ENCODE results near the gene CD52.

The CD52 gene

DNA sequence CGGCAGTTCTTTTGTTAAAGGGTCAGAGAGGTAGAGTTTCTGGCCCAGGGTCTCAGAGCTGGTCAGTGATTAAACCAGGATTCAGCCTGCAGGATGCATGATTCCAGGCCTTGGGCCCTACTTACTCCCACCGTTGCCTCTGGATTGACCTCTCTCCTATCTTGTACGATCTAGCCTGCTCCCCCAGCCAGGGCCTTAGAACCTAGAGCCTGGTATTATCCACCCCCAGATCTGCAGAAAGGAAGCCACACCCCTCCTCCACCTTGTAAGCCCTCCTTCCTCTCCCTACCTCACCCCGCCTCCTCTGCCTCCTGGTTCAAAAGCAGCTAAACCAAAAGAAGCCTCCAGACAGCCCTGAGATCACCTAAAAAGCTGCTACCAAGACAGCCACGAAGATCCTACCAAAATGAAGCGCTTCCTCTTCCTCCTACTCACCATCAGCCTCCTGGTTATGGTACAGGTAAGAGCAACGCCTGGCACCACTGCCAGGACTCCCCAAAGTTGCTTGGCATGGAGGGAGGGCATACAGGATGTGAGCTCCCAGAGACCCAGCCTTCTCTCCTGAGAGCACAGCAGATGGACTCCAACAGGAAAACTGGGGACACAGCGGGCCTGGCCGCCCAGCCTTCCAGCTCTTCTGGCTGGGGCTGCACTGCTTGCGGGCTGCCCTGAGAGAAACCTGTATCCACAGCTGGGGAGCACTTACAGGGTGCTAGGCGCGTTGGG is at the start of gene CD52:
Gene CD52 (plus strand): TSS at position 347 of the 726 bp plus-strand sequence. CDS start 60 bp downstream, at position 407.
- peak; percentile 81 for DNase-seq

DNA sequence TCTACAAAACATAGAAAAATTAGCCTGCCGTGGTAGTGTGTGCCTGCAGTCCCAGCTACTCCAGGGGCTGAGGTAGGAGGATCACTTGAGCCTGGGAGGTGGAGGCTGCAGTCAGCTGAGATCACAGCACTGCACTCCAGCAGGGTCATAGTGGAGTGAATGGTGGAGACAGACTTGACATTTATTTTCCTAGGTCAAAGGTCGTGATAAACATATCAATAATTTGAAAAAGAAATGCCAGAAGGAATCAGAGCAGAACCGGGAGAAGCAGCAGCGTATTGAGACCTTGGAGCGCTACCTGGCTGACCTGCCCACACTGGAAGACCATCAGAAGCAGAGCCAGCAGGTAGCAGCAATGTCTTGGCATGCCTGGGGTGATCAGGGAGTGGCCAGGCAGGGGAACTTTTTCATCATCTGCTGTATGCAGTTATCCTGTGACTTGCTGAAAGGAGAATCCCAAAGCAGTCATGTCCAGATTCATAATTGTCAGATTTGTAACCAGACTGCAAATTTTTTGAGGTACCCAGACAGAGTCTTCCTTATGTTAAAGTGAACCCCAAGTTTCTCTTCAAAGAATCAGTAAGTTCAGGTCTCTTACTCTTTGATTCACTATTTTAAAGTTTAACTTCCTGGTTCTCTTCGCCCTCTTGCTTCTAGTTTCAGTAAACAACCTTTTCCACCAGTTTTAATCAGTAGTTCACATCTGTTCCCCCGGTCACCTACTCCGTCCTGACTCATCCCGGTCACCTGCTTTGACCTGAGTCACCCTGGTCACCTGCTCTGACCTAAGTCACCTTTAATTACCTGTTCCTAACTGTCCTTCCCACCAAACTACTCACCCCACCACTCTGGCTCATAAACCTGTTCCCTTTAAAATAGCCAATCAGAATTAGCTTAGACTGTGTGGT is 49.2 kb upstream of the CD52 start:
- DNase-seq, result no peak

- DNase-seq, result no peak
Measured at GRCh38 chr1:26269198-26269550, 48.6 kb upstream of the CD52 start.

DNA sequence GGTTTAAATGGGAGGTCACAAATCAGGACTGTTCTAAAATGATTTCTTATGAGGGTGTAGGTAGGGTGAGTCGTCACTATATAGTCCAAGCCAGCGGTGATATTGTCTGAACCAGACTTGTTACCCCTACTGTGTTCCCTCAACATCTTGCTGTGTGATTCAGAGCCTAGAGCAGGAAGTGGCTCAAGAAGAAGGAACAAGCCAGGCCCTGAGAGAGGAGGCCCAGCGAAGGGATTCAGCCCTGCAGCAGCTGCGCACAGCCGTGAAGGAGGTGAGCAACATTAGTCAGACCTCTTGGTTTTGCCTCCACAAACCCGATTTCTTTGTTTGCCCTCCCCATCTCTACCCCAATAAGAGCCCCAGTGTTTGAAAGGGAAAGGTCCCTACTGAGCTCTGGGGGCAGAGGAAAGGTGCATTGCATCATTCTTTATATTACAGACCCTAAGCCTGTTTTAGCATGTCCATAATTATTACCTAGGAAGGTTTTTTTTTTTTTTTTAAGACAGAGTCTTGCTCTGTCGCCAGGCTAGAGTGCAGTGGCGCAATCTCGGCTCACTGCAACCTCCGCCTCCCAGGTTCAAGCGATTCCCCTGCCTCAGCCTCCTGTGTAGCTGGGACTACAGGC is 42.8 kb upstream of the CD52 start:
- no peak for DNase-seq

DNA sequence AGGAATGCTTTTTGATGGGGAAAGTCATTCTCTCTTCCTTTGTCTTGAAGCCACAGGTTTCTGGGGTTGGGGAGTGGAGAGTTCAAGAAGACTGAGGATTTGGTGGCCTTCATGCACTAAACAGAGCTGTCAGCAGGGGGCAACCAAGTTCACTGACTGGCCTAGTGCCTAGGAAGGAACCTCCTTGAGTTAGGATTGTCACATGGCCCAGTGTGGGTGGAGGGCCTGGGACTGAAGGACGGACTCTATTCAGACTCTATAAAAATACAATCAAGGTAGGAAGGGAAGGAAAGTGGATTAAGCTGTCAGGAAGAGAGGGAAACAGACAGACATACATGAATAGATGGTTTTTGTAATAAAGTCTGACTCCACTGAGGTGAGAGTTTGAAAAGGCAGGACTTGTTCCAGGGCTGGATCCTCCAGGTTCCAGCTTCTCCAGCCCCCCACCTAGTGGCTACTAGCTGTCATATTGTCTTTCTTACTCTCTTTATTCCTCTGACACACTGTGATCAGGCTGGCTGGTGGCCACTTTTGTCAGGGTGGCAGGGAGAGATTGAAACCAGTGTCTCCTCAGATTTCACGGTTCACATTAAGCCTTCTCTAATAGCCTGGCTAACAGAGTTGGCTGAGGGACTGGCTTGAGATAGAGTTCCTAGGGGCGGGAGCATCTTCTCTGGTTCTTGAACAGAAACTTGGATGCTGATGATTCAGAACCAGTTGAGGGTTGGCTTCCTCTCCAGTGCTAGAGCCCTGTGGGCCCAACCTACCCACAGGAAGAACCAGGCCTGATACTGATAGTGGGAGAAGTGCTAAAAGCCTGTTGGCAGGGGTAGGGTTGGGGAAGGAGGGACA is 42.0 kb upstream of the CD52 start:
- peak; percentile 88 for DNase-seq

GRCh38 chr1:26276432-26276838 is 41.3 kb upstream of the CD52 start:
- DNase-seq, result no peak

DNA sequence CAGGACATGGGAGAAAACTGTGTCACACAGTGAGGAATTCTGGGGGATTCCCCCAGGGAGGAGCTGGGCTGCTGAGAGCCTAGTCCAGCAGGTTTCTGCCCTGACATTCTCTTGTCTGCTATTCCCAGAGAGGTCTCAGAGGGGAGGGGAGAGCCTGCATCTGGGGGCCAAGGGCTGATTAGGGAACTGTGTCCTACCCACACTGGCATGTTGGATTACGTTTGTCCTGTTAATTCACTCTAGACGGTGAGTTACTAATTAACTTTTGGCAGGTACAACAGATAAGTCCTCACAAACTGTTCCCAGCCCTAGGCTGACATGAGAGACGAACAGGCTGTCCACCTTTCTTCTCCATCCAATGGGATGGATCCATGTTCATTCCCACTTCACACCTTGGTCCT is 40.5 kb upstream of the CD52 start:
- no peak for DNase-seq

- DNase-seq, result no peak
Measured at GRCh38 chr1:26277719-26278118, 40.0 kb upstream of the CD52 start.

DNA sequence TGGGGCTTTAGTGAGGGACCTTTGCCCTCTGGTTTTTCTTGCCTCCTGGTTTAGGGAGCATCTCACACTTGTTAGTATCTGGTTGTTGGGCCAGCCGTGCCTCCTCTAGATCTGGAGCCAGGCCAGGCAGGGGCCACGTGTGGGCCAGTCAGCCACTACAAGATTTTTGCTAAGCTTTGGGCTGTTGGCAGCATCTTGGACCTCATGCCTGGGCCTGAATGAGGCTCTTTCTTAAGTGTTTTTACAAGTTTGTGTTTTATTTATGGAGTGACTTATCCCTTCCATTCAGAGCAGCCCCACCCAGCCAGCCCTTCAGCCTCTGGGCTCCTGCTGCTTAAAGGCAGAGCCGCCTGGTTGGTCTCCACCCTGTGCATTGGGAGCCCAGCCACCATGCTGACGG is 39.5 kb upstream of the CD52 start:
- peak; percentile 46 for DNase-seq

DNA sequence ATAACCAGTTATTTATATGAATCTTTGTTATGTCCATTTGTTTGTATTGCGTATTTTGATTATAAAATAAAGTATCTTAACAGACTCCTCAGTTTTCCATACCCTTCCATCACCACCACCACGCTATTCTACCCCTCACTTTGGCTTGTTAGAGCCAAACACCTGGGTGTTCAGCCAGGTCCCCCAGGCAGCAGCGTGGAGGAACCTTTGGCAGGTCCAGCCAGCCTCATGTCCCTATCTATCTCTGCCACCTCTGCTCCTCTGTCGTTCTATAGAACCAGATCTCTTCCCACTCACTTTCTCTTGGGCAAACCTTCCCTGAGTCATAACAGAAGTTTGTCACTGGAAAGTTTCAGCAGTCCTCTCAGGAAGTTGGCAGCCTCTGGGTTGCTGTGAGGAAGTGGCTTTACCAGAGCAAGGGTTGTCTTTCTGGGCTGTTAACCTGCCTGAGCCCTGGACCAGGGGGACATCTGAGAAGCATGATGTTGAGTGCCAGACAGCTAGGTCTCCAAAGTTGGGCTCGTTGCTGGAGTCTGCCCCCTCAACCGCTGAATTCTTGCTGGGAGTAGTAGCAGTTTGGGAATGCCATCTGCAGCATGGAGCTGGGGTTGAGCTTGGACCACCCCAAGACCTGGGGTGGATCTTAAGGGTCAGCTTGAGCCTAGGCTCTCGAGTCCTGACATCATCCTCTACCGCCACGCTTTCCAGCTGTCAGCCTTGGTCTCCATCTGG is 38.9 kb upstream of the CD52 start:
- DNase-seq, result peak; percentile 72

- peak; percentile 92 for DNase-seq
Measured at GRCh38 chr1:26279456-26280332, 38.1 kb upstream of the CD52 start, which contains the start of gene SH3BGRL3. Gene SH3BGRL3, plus strand, starts transcription at chr1:26280086. Its CDS starts 70 bp downstream, at chr1:26280156.

DNA sequence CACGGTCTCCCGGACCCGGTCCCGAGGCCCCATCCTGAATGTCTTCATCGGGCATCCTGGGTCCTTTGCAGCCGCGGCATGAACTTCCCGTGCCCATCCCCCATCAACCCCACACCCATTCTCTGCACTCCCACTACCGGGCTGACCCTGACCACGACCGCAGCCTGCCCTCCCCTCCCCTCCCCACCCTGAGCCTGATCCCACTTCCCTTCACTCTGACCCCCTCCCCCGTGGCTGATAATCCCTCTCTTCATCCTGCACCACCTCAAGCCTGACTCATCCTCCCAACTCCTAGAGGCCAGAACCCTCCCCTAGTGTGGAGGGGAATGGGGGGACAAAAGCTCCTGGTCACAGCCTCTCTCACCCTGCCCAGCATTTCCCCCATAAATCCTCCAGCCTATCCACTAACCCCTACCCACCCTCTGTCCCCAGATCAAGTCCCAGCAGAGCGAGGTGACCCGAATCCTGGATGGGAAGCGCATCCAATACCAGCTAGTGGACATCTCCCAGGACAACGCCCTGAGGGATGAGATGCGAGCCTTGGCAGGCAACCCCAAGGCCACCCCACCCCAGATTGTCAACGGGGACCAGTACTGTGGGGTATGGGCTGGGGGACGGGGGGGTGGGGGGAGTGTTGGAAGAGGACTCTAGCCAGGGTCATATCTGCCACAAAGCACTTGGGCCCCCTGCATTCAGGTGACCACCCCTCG is 37.3 kb upstream of the CD52 start:
- DNase-seq, result peak; percentile 60

DNA sequence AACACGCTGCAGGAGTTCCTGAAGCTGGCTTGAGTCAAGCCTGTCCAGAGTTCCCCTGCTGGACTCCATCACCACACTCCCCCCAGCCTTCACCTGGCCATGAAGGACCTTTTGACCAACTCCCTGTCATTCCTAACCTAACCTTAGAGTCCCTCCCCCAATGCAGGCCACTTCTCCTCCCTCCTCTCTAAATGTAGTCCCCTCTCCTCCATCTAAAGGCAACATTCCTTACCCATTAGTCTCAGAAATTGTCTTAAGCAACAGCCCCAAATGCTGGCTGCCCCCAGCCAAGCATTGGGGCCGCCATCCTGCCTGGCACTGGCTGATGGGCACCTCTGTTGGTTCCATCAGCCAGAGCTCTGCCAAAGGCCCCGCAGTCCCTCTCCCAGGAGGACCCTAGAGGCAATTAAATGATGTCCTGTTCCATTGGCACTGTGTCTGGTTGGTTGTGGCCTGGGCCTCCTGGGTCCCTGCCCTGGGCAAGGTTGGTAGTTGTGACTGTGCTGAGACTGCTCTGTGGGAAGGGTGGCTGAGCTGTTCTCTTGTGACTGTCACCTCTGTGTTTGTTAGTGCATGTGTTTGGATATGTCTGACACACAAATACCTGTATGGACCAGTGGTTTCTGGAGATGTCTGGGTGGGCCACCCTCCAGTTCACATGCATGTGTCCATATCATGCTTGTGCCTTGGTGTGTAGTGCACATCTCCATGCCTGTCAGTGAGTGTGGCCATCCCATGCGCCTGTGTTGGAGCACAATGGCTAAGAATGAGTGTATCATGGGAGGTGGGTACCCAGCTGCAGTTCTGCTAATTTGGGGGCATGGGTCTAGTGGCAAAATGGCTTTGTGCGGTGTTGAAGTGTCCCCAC is 36.4 kb upstream of the CD52 start:
- DNase-seq, result peak; percentile 22

DNA sequence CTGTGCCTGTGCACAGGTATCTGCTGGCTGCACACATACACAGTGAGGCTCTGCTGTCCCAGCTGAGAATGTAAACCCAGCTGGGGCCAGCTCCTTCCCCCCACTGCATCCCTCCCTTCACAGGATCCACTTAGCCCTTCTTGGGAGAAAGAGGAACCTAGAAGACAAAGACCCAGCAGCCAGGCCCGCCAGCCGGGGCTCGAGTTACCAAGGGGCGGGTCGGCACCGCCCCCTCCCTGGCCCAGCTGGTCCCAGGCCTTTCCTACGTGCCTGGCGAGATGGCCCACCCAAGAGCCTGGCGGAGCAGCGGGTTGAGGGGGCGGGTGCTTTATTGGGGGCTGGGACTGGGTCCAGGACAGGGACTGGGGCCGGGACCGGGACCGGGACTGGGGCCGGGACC is 35.8 kb upstream of the CD52 start:
- DNase-seq, result no peak

- peak; percentile 19 for DNase-seq
Measured at GRCh38 chr1:26282401-26282918, 35.3 kb upstream of the CD52 start.

DNA sequence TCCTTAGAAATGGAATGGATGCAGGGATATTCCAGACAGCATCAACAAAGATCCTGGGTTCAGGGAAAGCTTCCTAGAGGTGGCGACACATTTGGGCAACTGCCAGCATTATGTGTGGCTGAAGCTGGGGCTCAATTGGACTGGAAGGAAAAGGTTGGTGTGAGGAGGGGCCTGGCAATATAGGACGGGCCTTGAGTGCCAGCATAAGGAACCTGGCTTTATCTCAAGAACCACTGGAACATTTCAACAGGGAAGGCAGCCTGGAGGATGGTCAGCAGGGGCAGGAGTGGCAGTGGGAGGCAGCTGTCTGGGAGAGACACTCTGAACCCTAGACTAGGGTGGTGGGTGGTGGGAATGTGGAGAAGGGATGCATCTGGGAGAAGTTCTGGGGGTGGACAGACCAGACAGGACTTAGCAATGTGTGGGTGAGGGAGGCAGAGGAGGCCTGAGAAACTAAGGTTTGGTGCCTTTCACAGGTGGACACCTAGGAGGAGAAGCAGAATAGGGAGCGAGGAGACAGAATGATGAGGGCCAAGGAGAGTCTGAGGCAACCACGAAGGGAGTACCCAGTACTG is 34.4 kb upstream of the CD52 start:
- DNase-seq, result no peak

DNA sequence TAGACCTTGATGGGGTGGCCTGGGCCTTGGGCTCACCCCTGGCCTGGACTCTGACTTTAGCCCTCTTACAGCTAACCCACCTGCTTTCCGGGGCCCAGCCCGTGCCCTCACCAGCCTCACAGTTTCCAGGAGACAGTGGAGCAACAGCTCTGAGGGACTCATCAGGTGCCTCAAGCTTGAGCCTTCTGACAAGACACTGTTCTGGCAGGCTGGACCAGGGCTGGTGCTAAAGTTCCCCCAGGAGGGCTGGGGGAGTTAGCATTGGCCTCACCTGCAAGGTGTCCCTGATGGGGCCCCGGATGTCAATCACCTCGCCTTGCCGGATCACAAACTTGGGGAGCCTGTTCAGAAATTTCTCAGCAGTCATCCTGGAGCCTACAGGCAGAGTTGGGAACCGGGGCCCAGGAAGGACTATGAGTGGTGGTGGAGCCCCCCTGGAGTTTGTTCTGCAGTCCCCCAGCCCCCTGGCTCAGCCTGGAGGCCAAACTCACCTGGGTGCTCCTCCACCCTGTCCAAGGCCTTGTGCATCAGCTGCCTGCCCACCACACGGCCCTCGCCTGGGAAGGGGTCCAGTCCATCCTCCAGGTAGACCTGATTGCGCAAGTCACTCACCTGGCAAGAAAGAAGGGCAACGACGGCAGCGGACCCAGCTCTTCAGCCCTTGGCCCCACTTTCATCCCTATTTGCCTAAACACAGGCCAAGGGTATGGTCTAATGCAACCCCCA is 33.7 kb upstream of the CD52 start:
- peak; percentile 24 for DNase-seq

All from stimulated activated CD4-positive, alpha-beta T cell treated with anti-CD3 and anti-CD28 coated beads, Interleukin-15, amount 100 ng/mL, for 24 hours (primary cell).